HepG2 (cell line): Measurements from ENCODE around the gene DENND10.

Experiments
- ARID4A ChIP-seq: sonication (generic); formaldehyde crosslinking; IDR thresholded peaks from 2 replicates; pipeline ENCODE4 v1.5.0; 2020; ENCODE audit warnings: mild to moderate bottlenecking, missing genetic modification reagents, borderline replicate concordance
- CTCF ChIP-seq: sonication (generic); formaldehyde crosslinking; IDR thresholded peaks from 2 replicates; pipeline ENCODE4 v1.5.0; 2020; ENCODE audit warnings: mild to moderate bottlenecking, missing genetic modification reagents, moderate library complexity
- HOXA7 ChIP-seq: sonication (generic); formaldehyde crosslinking; IDR thresholded peaks from 2 replicates; pipeline ENCODE4 v1.8.1; 2022; ENCODE audit warnings: mild to moderate bottlenecking, missing genetic modification reagents, moderate library complexity
- PATZ1 ChIP-seq: sonication (generic); formaldehyde crosslinking; IDR thresholded peaks from 2 replicates; pipeline ENCODE4 v1.4.0; 2020; ENCODE audit warnings: missing genetic modification reagents
- SMAD3 ChIP-seq: sonication (generic); formaldehyde crosslinking; IDR thresholded peaks from 2 replicates; pipeline ENCODE4 v1.4.0; 2020; ENCODE audit warnings: missing genetic modification reagents
- TBP ChIP-seq: sonication (generic); formaldehyde crosslinking; IDR thresholded peaks from 2 replicates; pipeline ENCODE4 v1.5.0; 2020; ENCODE audit warnings: missing genetic modification reagents
- ZNF281 ChIP-seq: sonication (generic); formaldehyde crosslinking; IDR thresholded peaks from 2 replicates; pipeline ENCODE4 v1.4.0; 2020; ENCODE audit warnings: missing genetic modification reagents, borderline replicate concordance
- ZNF331 ChIP-seq: sonication (generic); formaldehyde crosslinking; IDR thresholded peaks from 2 replicates; pipeline ENCODE4 v1.4.0; 2020; ENCODE audit warnings: missing genetic modification reagents
- ZNF576 ChIP-seq: sonication (generic); formaldehyde crosslinking; IDR thresholded peaks from 2 replicates; pipeline ENCODE4 v1.4.0; 2020; ENCODE audit warnings: mild to moderate bottlenecking, missing genetic modification reagents
- ZNF639 ChIP-seq: conservative IDR thresholded peaks from 2 replicates; pipeline ENCODE4 v1.6.1; 2018; ENCODE audit warnings: missing genetic modification reagents
- ZNF720 ChIP-seq: sonication (generic); formaldehyde crosslinking; IDR thresholded peaks from 2 replicates; pipeline ENCODE4 v1.4.0; 2020; ENCODE audit warnings: missing genetic modification reagents

- no peak for TF ChIP-seq ZNF331 (CRISPR knock-in tag)
- no peak for TF ChIP-seq HOXA7 (CRISPR knock-in tag)
- TF ChIP-seq ZNF576 (CRISPR knock-in tag) = no peak
- no peak for TF ChIP-seq CTCF (CRISPR knock-in tag)
- TF ChIP-seq TBP (CRISPR knock-in tag) = no peak
- no peak for TF ChIP-seq ZNF639 (CRISPR knock-in tag)
- TF ChIP-seq PATZ1 (CRISPR knock-in tag) = no peak
- TF ChIP-seq ARID4A (CRISPR knock-in tag) = no peak
- TF ChIP-seq ZNF720 (CRISPR knock-in tag) = no peak
- no peak for TF ChIP-seq SMAD3 (CRISPR knock-in tag)
- no peak for TF ChIP-seq ZNF281
Observed at GRCh38 chr10:119061926-119062325, 42.0 kb upstream of the DENND10 start.
